T-helper 17 cell (primary cell): ENCODE data around the gene MED15. TPM values are rescaled to one million over a fixed set of nuclear protein-coding genes. Genes with fewer than 3 reads are reported as not detected.
A peak's percentile ranks its signal among the peaks of the same experiment; 100 is the strongest.

Experiments used
- ATAC-seq: fragments of 150-1000 bp; cut with Tn5 transposase; 2 replicates; pipeline ENCODE4 v1.10.0; 2021; ENCODE audit warnings: mild to moderate bottlenecking, moderate library complexity
- DNase-seq, 3 donors: peaks; one replicate each; pipeline versions ENCODE4 v3.0.0 to v3.0.0-alpha.2; 2020 to 2021
- H3K9me3 ChIP-seq: one replicate; pipeline ENCODE4 v1.7.0; 2013; ENCODE audit warnings: low read length, mild to moderate bottlenecking; ENCODE audit not compliant: control insufficient read depth, poor library complexity, severe bottlenecking
- H3K27ac Mint-ChIP-seq: one replicate; pipeline ENCODE4 v1.8.0; 2022; ENCODE audit warnings: mild to moderate bottlenecking, moderate library complexity, mixed read lengths
- H3K27me3 Mint-ChIP-seq: one replicate; pipeline ENCODE4 v1.8.0; 2022; ENCODE audit warnings: mixed read lengths
- H3K36me3 Mint-ChIP-seq: one replicate; pipeline ENCODE4 v1.8.0; 2022; ENCODE audit warnings: low read depth, mixed read lengths
- H3K4me1 Mint-ChIP-seq: one replicate; pipeline ENCODE4 v1.8.0; 2022; ENCODE audit warnings: mild to moderate bottlenecking, mixed read lengths
- H3K4me3 Mint-ChIP-seq: one replicate; pipeline ENCODE4 v1.8.0; 2022; ENCODE audit warnings: mild to moderate bottlenecking, moderate library complexity, mixed read lengths
- total RNA-seq, 4 donors: library from RNA in 2 of 4; stranded (reverse) in 2 of 4; gene quantifications; one replicate each; pipeline ENCODE4 v1.2.3 and lab custom pipeline; 2022 to 2026

MED15 gene
- total RNA-seq, 2 donors from 2014 or later, result 207 to 251 TPM

GRCh38 chr22:20523086-20523983 lies 15.9 kb downstream of the MED15 start:
- Mint-ChIP-seq H3K4me1 (peaks cover 51% of the 10 kb centered on the region), H3K27ac (peak overlapping the region; percentile 94), H3K4me3 (peak overlapping the region; percentile 15), H3K36me3 (peaks cover 19% of the 10 kb centered on the region), H3K27me3 (no peaks in the 10 kb centered on the region)
- DNase-seq (no peak), ATAC-seq (peak; percentile 63)
- no peaks in the 10 kb centered on the region for H3K9me3 ChIP-seq

GRCh38 chr22:20524004-20524481 lies 16.6 kb downstream of the MED15 start:
- peak overlapping the region; percentile 64 for H3K4me3 Mint-ChIP-seq
- H3K9me3 ChIP-seq, result no peaks in the 10 kb centered on the region
- ATAC-seq, result peak; percentile 78
- DNase-seq, result peak in 1 of 3 donors; percentile 12
- H3K36me3 Mint-ChIP-seq, result peaks cover 18% of the 10 kb centered on the region
- H3K4me1 Mint-ChIP-seq, result peaks cover 45% of the 10 kb centered on the region
- H3K27me3 Mint-ChIP-seq, result no peaks in the 10 kb centered on the region
- H3K27ac Mint-ChIP-seq, result peak overlapping the region; percentile 94

- DNase-seq, result no peak
- H3K4me3 Mint-ChIP-seq, result no peak overlapping the region
- H3K4me1 Mint-ChIP-seq, result peaks cover 41% of the 10 kb centered on the region
- no peak for ATAC-seq
- no peaks in the 10 kb centered on the region for H3K9me3 ChIP-seq
- H3K27me3 Mint-ChIP-seq, result no peaks in the 10 kb centered on the region
- H3K27ac Mint-ChIP-seq, result no peak overlapping the region
- H3K36me3 Mint-ChIP-seq, result peaks cover 18% of the 10 kb centered on the region
These were observed 17.6 kb downstream of the MED15 start for GRCh38 chr22:20525048-20525447.

- no peaks in the 10 kb centered on the region for H3K9me3 ChIP-seq
- DNase-seq (no peak), ATAC-seq (no peak)
- peaks cover 18% of the 10 kb centered on the region for H3K36me3 Mint-ChIP-seq
- no peaks in the 10 kb centered on the region for H3K27me3 Mint-ChIP-seq
- H3K27ac Mint-ChIP-seq, result peak overlapping the region; percentile 93
- H3K4me1 Mint-ChIP-seq, result peaks cover 45% of the 10 kb centered on the region
- no peak overlapping the region for H3K4me3 Mint-ChIP-seq
These were observed 18.9 kb downstream of the MED15 start for GRCh38 chr22:20526305-20526627.

GRCh38 chr22:20526628-20527355 lies 19.4 kb downstream of the MED15 start:
- peaks cover 18% of the 10 kb centered on the region for H3K36me3 Mint-ChIP-seq
- no peak for DNase-seq

GRCh38 chr22:20528405-20528978 lies 21.1 kb downstream of the MED15 start:
- Mint-ChIP-seq H3K4me1 (peaks cover 43% of the 10 kb centered on the region), H3K27me3 (no peaks in the 10 kb centered on the region), H3K27ac (peak overlapping the region; percentile 86), H3K4me3 (no peak overlapping the region), H3K36me3 (peaks cover 11% of the 10 kb centered on the region)
- H3K9me3 ChIP-seq, result no peaks in the 10 kb centered on the region
- no peak for DNase-seq
- no peak for ATAC-seq

More at GRCh38 chr22:20526628-20527355, 19.4 kb downstream of the MED15 start:
- peak overlapping the region; percentile 93 for H3K27ac Mint-ChIP-seq
- peak overlapping the region; percentile 67 for H3K4me3 Mint-ChIP-seq
- no peaks in the 10 kb centered on the region for H3K27me3 Mint-ChIP-seq
- H3K4me1 Mint-ChIP-seq, result peaks cover 48% of the 10 kb centered on the region
- H3K9me3 ChIP-seq, result no peaks in the 10 kb centered on the region
- no peak for ATAC-seq

GRCh38 chr22:20530368-20531153 lies 23.2 kb downstream of the MED15 start:
- Mint-ChIP-seq H3K4me3 (peak overlapping the region; percentile 25), H3K4me1 (peaks cover 47% of the 10 kb centered on the region), H3K27me3 (no peaks in the 10 kb centered on the region), H3K27ac (peak overlapping the region; percentile 88), H3K36me3 (peaks cover 14% of the 10 kb centered on the region)
- H3K9me3 ChIP-seq, result no peaks in the 10 kb centered on the region
- DNase-seq (no peak), ATAC-seq (no peak)

- ATAC-seq (no peak), DNase-seq (no peak)
- Mint-ChIP-seq H3K4me1 (peaks cover 47% of the 10 kb centered on the region), H3K27ac (peak overlapping the region; percentile 88), H3K27me3 (no peaks in the 10 kb centered on the region), H3K36me3 (peaks cover 14% of the 10 kb centered on the region), H3K4me3 (no peak overlapping the region)
- H3K9me3 ChIP-seq, result no peaks in the 10 kb centered on the region
These were observed 23.7 kb downstream of the MED15 start for GRCh38 chr22:20531154-20531403.

GRCh38 chr22:20531404-20532201 lies 24.2 kb downstream of the MED15 start:
- DNase-seq (no peak), ATAC-seq (no peak)
- peaks cover 44% of the 10 kb centered on the region for H3K4me1 Mint-ChIP-seq
- H3K9me3 ChIP-seq, result no peaks in the 10 kb centered on the region
- H3K4me3 Mint-ChIP-seq, result peak overlapping the region; percentile 53
- H3K36me3 Mint-ChIP-seq, result peaks cover 9% of the 10 kb centered on the region
- H3K27ac Mint-ChIP-seq, result peak overlapping the region; percentile 88
- H3K27me3 Mint-ChIP-seq, result no peaks in the 10 kb centered on the region

GRCh38 chr22:20532256-20532993 lies 25.0 kb downstream of the MED15 start:
- DNase-seq (no peak), ATAC-seq (no peak)
- Mint-ChIP-seq H3K4me1 (peaks cover 42% of the 10 kb centered on the region), H3K27ac (peak overlapping the region; percentile 88), H3K36me3 (peaks cover 4% of the 10 kb centered on the region), H3K4me3 (peak overlapping the region; percentile 53), H3K27me3 (no peaks in the 10 kb centered on the region)
- H3K9me3 ChIP-seq, result no peaks in the 10 kb centered on the region

- Mint-ChIP-seq H3K4me1 (peaks cover 44% of the 10 kb centered on the region), H3K36me3 (peaks cover 2% of the 10 kb centered on the region), H3K27ac (peak overlapping the region; percentile 88), H3K27me3 (no peaks in the 10 kb centered on the region), H3K4me3 (no peak overlapping the region)
- no peaks in the 10 kb centered on the region for H3K9me3 ChIP-seq
- no peak for ATAC-seq
- DNase-seq, result no peak
These were observed 25.9 kb downstream of the MED15 start for GRCh38 chr22:20533095-20533878.
